Neuron (in vitro differentiated cells): ENCODE measurements around the gene SERINC4.
"Not testable (repeated sequence)": the region's sequence is repeated elsewhere in the genome, so short reads cannot be mapped to it uniquely, and the experiment has no call there.

ENCODE experiments used
- H2AFZ ChIP-seq: one replicate; pipeline ENCODE4 v1.6.1; 2013; ENCODE audit warnings: low read depth, mild to moderate bottlenecking, inconsistent platforms, low read length, moderate library complexity
- H3K27me3 ChIP-seq: one replicate; pipeline ENCODE4 v1.6.1; 2013; ENCODE audit warnings: low read length; ENCODE audit not compliant: insufficient read depth
- H3K36me3 ChIP-seq: one replicate; pipeline ENCODE4 v1.6.1; 2013; ENCODE audit warnings: low read length; ENCODE audit not compliant: insufficient read depth
- H3K4me1 ChIP-seq: one replicate; pipeline ENCODE4 v1.6.1; 2013; ENCODE audit warnings: low read length; ENCODE audit not compliant: insufficient read depth
- H3K4me3 ChIP-seq: 2 replicates; pipeline ENCODE4 v1.5.1; 2013; ENCODE audit warnings: mild to moderate bottlenecking, low read length, moderate library complexity
- H3K9me3 ChIP-seq: one replicate; pipeline ENCODE4 v1.6.1; 2013; ENCODE audit warnings: low read length

Gene SERINC4

GRCh38 chr15:43815064-43815463 lies 15.0 kb upstream of the SERINC4 start:
- not testable (repeated sequence) for H3K27me3 ChIP-seq, H3K4me1 ChIP-seq, H3K9me3 ChIP-seq, H2AFZ ChIP-seq, H3K4me3 ChIP-seq
- peaks cover 55% of the 10 kb centered on the region for H3K36me3 ChIP-seq

GRCh38 chr15:43808960-43809678 lies 9.1 kb upstream of the SERINC4 start:
- Histone ChIP-seq H3K36me3 (peaks cover 86% of the 10 kb centered on the region), H3K4me1 (no peaks in the 10 kb centered on the region), H2AFZ (no peak overlapping the region), H3K27me3 (no peaks in the 10 kb centered on the region), H3K4me3 (no peak overlapping the region), H3K9me3 (no peaks in the 10 kb centered on the region)

- H3K4me3 ChIP-seq: no peak overlapping the region
- H3K36me3 ChIP-seq: peaks cover 82% of the 10 kb centered on the region
- no peaks in the 10 kb centered on the region for H3K4me1 ChIP-seq
- H3K27me3 ChIP-seq: no peaks in the 10 kb centered on the region
- no peak overlapping the region for H2AFZ ChIP-seq
- no peaks in the 10 kb centered on the region for H3K9me3 ChIP-seq
Observed at GRCh38 chr15:43808435-43808950, 8.5 kb upstream of the SERINC4 start.

GRCh38 chr15:43802676-43803075 lies 2.7 kb upstream of the SERINC4 start:
- H3K9me3 ChIP-seq, H3K27me3 ChIP-seq, H2AFZ ChIP-seq, H3K4me3 ChIP-seq: not testable (repeated sequence)
- Histone ChIP-seq H3K4me1 (peaks cover 16% of the 10 kb centered on the region), H3K36me3 (peaks cover 62% of the 10 kb centered on the region)

- Histone ChIP-seq H3K36me3 (peaks cover 59% of the 10 kb centered on the region), H2AFZ (peak within 1 kb of the TSS; percentile 18), H3K4me3 (peak within 1 kb of the TSS; percentile 93), H3K9me3 (no peaks in the 10 kb centered on the region), H3K27me3 (no peaks in the 10 kb centered on the region), H3K4me1 (peaks cover 16% of the 10 kb centered on the region)
Observed at GRCh38 chr15:43800286-43801141, 494 bp upstream of the SERINC4 start, which contains the start of gene HYPK. HYPK (plus strand) TSS chr15:43800599; CDS start chr15:43800623, 24 bp downstream.

- Histone ChIP-seq H3K9me3 (no peaks in the 10 kb centered on the region), H3K4me1 (peaks cover 16% of the 10 kb centered on the region), H2AFZ (no peak overlapping the region), H3K27me3 (no peaks in the 10 kb centered on the region), H3K36me3 (peaks cover 58% of the 10 kb centered on the region), H3K4me3 (no peak overlapping the region)
Observed at GRCh38 chr15:43799209-43799944, 643 bp downstream of the SERINC4 start.

GRCh38 chr15:43796566-43796965 lies 3.5 kb downstream of the SERINC4 start:
- Histone ChIP-seq H3K4me3 (no peak overlapping the region), H3K36me3 (peaks cover 51% of the 10 kb centered on the region), H3K4me1 (peaks cover 28% of the 10 kb centered on the region), H3K9me3 (no peaks in the 10 kb centered on the region), H2AFZ (no peak overlapping the region), H3K27me3 (no peaks in the 10 kb centered on the region)

- peaks cover 46% of the 10 kb centered on the region for H3K36me3 ChIP-seq
- no peak overlapping the region for H2AFZ ChIP-seq
- H3K4me3 ChIP-seq: no peak overlapping the region
- H3K4me1 ChIP-seq: peaks cover 24% of the 10 kb centered on the region
- H3K9me3 ChIP-seq: no peaks in the 10 kb centered on the region
- no peaks in the 10 kb centered on the region for H3K27me3 ChIP-seq
Observed at GRCh38 chr15:43795997-43796396, 4.0 kb downstream of the SERINC4 start.

- H3K4me1 ChIP-seq: peaks cover 20% of the 10 kb centered on the region
- H3K36me3 ChIP-seq: peaks cover 46% of the 10 kb centered on the region
- no peak overlapping the region for H2AFZ ChIP-seq
- no peaks in the 10 kb centered on the region for H3K9me3 ChIP-seq
- no peaks in the 10 kb centered on the region for H3K27me3 ChIP-seq
- H3K4me3 ChIP-seq: no peak overlapping the region
Observed at GRCh38 chr15:43795197-43795596, 4.8 kb downstream of the SERINC4 start.

GRCh38 chr15:43794269-43795037 lies 5.6 kb downstream of the SERINC4 start:
- Histone ChIP-seq H3K4me3 (no peak overlapping the region), H3K9me3 (no peaks in the 10 kb centered on the region), H3K27me3 (no peaks in the 10 kb centered on the region), H3K36me3 (peaks cover 42% of the 10 kb centered on the region), H2AFZ (no peak overlapping the region), H3K4me1 (peaks cover 16% of the 10 kb centered on the region)

GRCh38 chr15:43793647-43794046 lies 6.4 kb downstream of the SERINC4 start:
- peaks cover 36% of the 10 kb centered on the region for H3K36me3 ChIP-seq

GRCh38 chr15:43792761-43793476 lies 7.1 kb downstream of the SERINC4 start:
- H3K9me3 ChIP-seq: no peaks in the 10 kb centered on the region
- H3K36me3 ChIP-seq: peaks cover 36% of the 10 kb centered on the region
- H3K4me3 ChIP-seq: peak overlapping the region; percentile 99
- peaks cover 16% of the 10 kb centered on the region for H3K4me1 ChIP-seq
- H3K27me3 ChIP-seq: no peaks in the 10 kb centered on the region
- peak overlapping the region; percentile 60 for H2AFZ ChIP-seq

More at GRCh38 chr15:43793647-43794046, 6.4 kb downstream of the SERINC4 start:
- Histone ChIP-seq H3K27me3 (no peaks in the 10 kb centered on the region), H3K9me3 (no peaks in the 10 kb centered on the region), H3K4me3 (peak overlapping the region; percentile 99), H3K4me1 (peaks cover 16% of the 10 kb centered on the region), H2AFZ (no peak overlapping the region)
